Heart left ventricle (tissue), 16 donors: ENCODE measurements around the gene CHTF18. TPM values are rescaled to one million over a fixed set of nuclear protein-coding genes. Genes with fewer than 3 reads are reported as not detected.

Experiments used
- ATAC-seq, 4 donors: fragments of 200-7000 bp; cut with Tn5 transposase; one replicate each; pipeline ENCODE4 v1.9.1; 2020 to 2022; ENCODE audit warnings: moderate library complexity in 4 of 4, mild to moderate bottlenecking in 3 of 4, moderate number of reproducible peaks in 1 of 4
- DNase-seq, 5 donors: peaks; one replicate each; pipeline ENCODE4 v3.0.0-alpha.2; 2020
- H3K27ac ChIP-seq, 12 donors: fragments of 200-600 bp; sonication (generic) in 4 of 12; one replicate each; pipeline versions ENCODE4 v1.5.0 to v1.8.0; 2016 to 2022; ENCODE audit warnings: mild to moderate bottlenecking in 2 of 12
- H3K27me3 ChIP-seq, 9 donors: fragments of 200-600 bp; sonication (generic) in 2 of 9; one replicate each; pipeline versions ENCODE4 v1.5.1 to v1.8.0; 2016 to 2022; ENCODE audit warnings: mild to moderate bottlenecking in 3 of 9
- H3K36me3 ChIP-seq, 9 donors: fragments of 200-600 bp; sonication (generic) in 2 of 9; one replicate each; pipeline versions ENCODE4 v1.5.0 to v1.8.0; 2018 to 2022; ENCODE audit warnings: mild to moderate bottlenecking in 2 of 9
- H3K4me1 ChIP-seq, 12 donors: fragments of 200-600 bp; sonication (generic) in 4 of 12; one replicate each; pipeline versions ENCODE4 v1.5.0 to v1.8.0; 2016 to 2022; ENCODE audit warnings: mild to moderate bottlenecking in 3 of 12
- H3K4me3 ChIP-seq, 12 donors: fragments of 200-600 bp; sonication (generic) in 4 of 12; one replicate each; pipeline versions ENCODE4 v1.5.0 to v1.8.0; 2017 to 2022; ENCODE audit warnings: mild to moderate bottlenecking in 9 of 12, moderate library complexity in 4 of 12
- H3K9me3 ChIP-seq, 12 donors: fragments of 200-600 bp; sonication (generic) in 4 of 12; one replicate each; pipeline versions ENCODE4 v1.5.0 to v1.8.0; 2016 to 2022; ENCODE audit warnings: mild to moderate bottlenecking in 1 of 12
- CTCF ChIP-seq, 12 donors: fragments of 200-600 bp; sonication (generic) in 4 of 12; IDR thresholded peaks; one replicate each; pipeline versions ENCODE4 v1.5.0 to v1.8.0; 2018 to 2022; ENCODE audit warnings: antibody characterized with exemption in 12 of 12, mild to moderate bottlenecking in 5 of 12
- POLR2A ChIP-seq, 2 donors: fragments of 450-650 bp; IDR thresholded peaks; one replicate each; pipeline ENCODE4 v1.6.1; 2017; ENCODE audit warnings: antibody characterized with exemption in 2 of 2, mild to moderate bottlenecking in 2 of 2, moderate library complexity in 2 of 2
- WGBS, 4 donors: extraction: QIAGEN DNeasy Blood & Tissue Kit in 2 of 4; methylation state at CpG; one replicate each; pipeline versions ENCODE4 v1.1.5 to v1.1.7; 2013 to 2018; 5-methylcytosine and 5-hydroxymethylcytosine counted together
- intact Hi-C, 10 donors: fragments of 100-400 bp; cut with DNase I; formaldehyde crosslinking; loops; one replicate each; pipeline versions ENCODE4 v1.11.1 to v1.14.2; 2022
- polyA plus RNA-seq, 2 donors: library from polyadenylated mRNA; stranded (reverse); fragments of 200-250 nt; gene quantifications; one replicate each; pipeline ENCODE4 v1.2.3, GENCODE V29; 2013
- total RNA-seq, 9 donors: library from RNA; depleted of rRNA in 2 of 9; stranded (reverse); fragments of >200 nt in 2 of 9; fragmentation: NEBNext Ultra II Directional in 3 of 9; extraction: Animal tissue kit (Norgen Biotek cat#: 25700) in 3 of 9; gene quantifications; one replicate each; pipeline versions ENCODE4 v1.1.0 to v1.2.4, GENCODE V29; 2016 to 2023
- donor health status: ischemic (EF 13 %, LVEDD 7.1; RV severe dilation, severe dysfunction).
- donor health status: healthy with polysubstance abuse.
- donor health status: DM: no; HTN: yes; CAD: no.
- donor health status: DM: no; HTN: no; CAD: no.
- donor health status: ischemic (EF 25% LVEDD 6.9; RV normal size, moderate dysfunction).
- donor health status: ischemic (EF 25% LVEDD 5.7; RV mildly dilated, moderate dysfunction).
- donor health status: healthy.
- donor health status: DM: yes; HTN: yes; CAD: no.
- donor health status: ischemic (EF 35%, LVEDD 5.7; RV mildly dilated, moderate dysfunction).
- donor health status: nonischemic (EF 11% LVEDD 7.7; RV severe dilation, severe dysfunction).
- donor health status: DM: yes; HTN: yes; CAD: no.
- donor health status: PGD.
- donor health status: ischemic (EF 29% LVEDD 5.4; RV normal size, mild dysfunction).
- donor health status: nonischemic (EF 23%, LVEDD 6.1; RV moderate dilation, normal function).

The CHTF18 gene
- total and polyA plus RNA-seq, 11 donors = 0.83 to 15.0 (median 3.9) TPM

- Histone ChIP-seq H3K9me3 (no peaks in the 10 kb centered on the region), H3K4me3 (no peak overlapping the region), H3K36me3 (no peaks in the 10 kb centered on the region), H3K27me3 (peaks cover 0 to 27% (median 0%) of the 10 kb centered on the region in 9 donors), H3K27ac (no peak overlapping the region), H3K4me1 (peaks cover 0 to 5% (median 4%) of the 10 kb centered on the region in 12 donors)
- no peak for ATAC-seq
- intact Hi-C loops = loop anchor here in 1 of 10 donors (5.0 kb wide), 1 partner anchor 33 kb away; no protein-coding TSS in a partner anchor
- DNase-seq = no peak
- peak in 4 of 12 donors; percentile 5 to 30 (median 14) for TF ChIP-seq CTCF (IDR thresholded peaks at IDR 0.05)
- no peak for TF ChIP-seq POLR2A (IDR thresholded peaks at IDR 0.05)
- WGBS, 4 donors = 3 to 5% (median 5%) methylated on average over 12 to 14 of the region's 14 CpGs
Measured at GRCh38 chr16:745739-746138, 42.7 kb upstream of the CHTF18 start.

GRCh38 chr16:746637-747036 lies 41.8 kb upstream of the CHTF18 start:
- Histone ChIP-seq H3K36me3 (no peaks in the 10 kb centered on the region), H3K4me3 (no peak overlapping the region), H3K4me1 (no peaks in the 10 kb centered on the region), H3K27me3 (peaks cover 0 to 28% (median 0%) of the 10 kb centered on the region in 9 donors), H3K27ac (no peak overlapping the region), H3K9me3 (no peaks in the 10 kb centered on the region)
- DNase-seq (no peak), ATAC-seq (no peak)
- TF ChIP-seq CTCF (IDR thresholded peaks at IDR 0.05) = no peak
- TF ChIP-seq POLR2A (IDR thresholded peaks at IDR 0.05) = no peak
- intact Hi-C loops = loop anchor here in 1 of 10 donors (5.0 kb wide), 1 partner anchor 34 kb away; no protein-coding TSS in a partner anchor
- 38 to 84% (median 61%) methylated on average over 1 to 13 of the region's 13 CpGs for WGBS, 4 donors

- DNase-seq = peak in 1 of 5 donors; percentile 4
- peaks cover 0 to 29% (median 0%) of the 10 kb centered on the region in 9 donors for H3K27me3 ChIP-seq
Measured at GRCh38 chr16:747978-748746, 40.3 kb upstream of the CHTF18 start.

More at GRCh38 chr16:747978-748746, 40.3 kb upstream of the CHTF18 start:
- H3K36me3 ChIP-seq = no peaks in the 10 kb centered on the region
- H3K4me3 ChIP-seq = no peak overlapping the region
- TF ChIP-seq CTCF (IDR thresholded peaks at IDR 0.05) (no peak), POLR2A (IDR thresholded peaks at IDR 0.05) (no peak)
- no peak overlapping the region for H3K27ac ChIP-seq
- peaks cover 0 to 3% (median 0%) of the 10 kb centered on the region in 12 donors for H3K4me1 ChIP-seq
- intact Hi-C loops = loop anchor here in 1 of 10 donors (5.0 kb wide), 1 partner anchor 36 kb away; no protein-coding TSS in a partner anchor
- H3K9me3 ChIP-seq = no peaks in the 10 kb centered on the region
- no peak for ATAC-seq
- WGBS, 4 donors = 80 to 89% (median 83%) methylated on average over 38 to 39 of the region's 39 CpGs
